Chondrocyte (in vitro differentiated cells): ENCODE results near the gene NME8. TPM values are rescaled to one million over a fixed set of nuclear protein-coding genes. Genes with fewer than 3 reads are reported as not detected.

Source experiments
- DNase-seq: peaks from one replicate; pipeline ENCODE4 v3.0.0; 2021; ENCODE audit warnings: mixed read lengths, low spot score
- H3K27ac Mint-ChIP-seq: one replicate; pipeline ENCODE4 v1.8.0; 2021; ENCODE audit warnings: mild to moderate bottlenecking, moderate library complexity, mixed read lengths; ENCODE audit not compliant: unreplicated experiment
- H3K27me3 Mint-ChIP-seq: 2 replicates; pipeline ENCODE4 v1.8.0; 2021; ENCODE audit warnings: low read depth, mixed read lengths
- H3K36me3 Mint-ChIP-seq: 2 replicates; pipeline ENCODE4 v1.8.0; 2021; ENCODE audit warnings: low read depth, mixed read lengths
- H3K4me1 Mint-ChIP-seq: 2 replicates; pipeline ENCODE4 v1.8.0; 2021; ENCODE audit warnings: low read depth, mild to moderate bottlenecking, mixed read lengths
- H3K4me3 Mint-ChIP-seq: one replicate; pipeline ENCODE4 v1.8.0; 2021; ENCODE audit warnings: mild to moderate bottlenecking, moderate library complexity, mixed read lengths; ENCODE audit not compliant: unreplicated experiment
- H3K9me3 Mint-ChIP-seq: 2 replicates; pipeline ENCODE4 v1.8.0; 2021; ENCODE audit warnings: low read depth, mixed read lengths
- CTCF ChIP-seq: fragments of 200-600 bp; sonication (generic); IDR thresholded peaks from 2 replicates; pipeline ENCODE4 v1.5.0; 2021; ENCODE audit warnings: antibody characterized with exemption, mild to moderate bottlenecking, moderate library complexity
- total RNA-seq: library from RNA; stranded (reverse); gene quantifications from 3 replicates; pipeline ENCODE4 v1.2.1, GENCODE V29; 2021

Gene NME8
- total RNA-seq, 1 donor from 2014 or later, result not detected

- Mint-ChIP-seq H3K4me3 (no peak overlapping the region), H3K27me3 (no peaks in the 10 kb centered on the region), H3K4me1 (peaks cover 5% of the 10 kb centered on the region), H3K27ac (no peak overlapping the region), H3K9me3 (peaks cover 5% of the 10 kb centered on the region), H3K36me3 (peaks cover under 1% of the 10 kb centered on the region)
- DNase-seq, result no peak
- no peak for TF ChIP-seq CTCF
These were observed 99.5 kb downstream of the NME8 start for GRCh38 chr7:37947941-37948210.

Other genes starting within 250 kb of the NME8 start
- not detected in 3 replicates for gene GPR141, start 164.8 kb upstream of the NME8 start, total RNA-seq
- 0.25 to 0.75 TPM (median 0.41 TPM) in 3 replicates for gene SFRP4, start 68.2 kb downstream of the NME8 start, total RNA-seq
- gene EPDR1, start 72.0 kb downstream of the NME8 start, total RNA-seq, result 20.1 to 30.0 TPM (median 28.9 TPM) in 3 replicates